ENCODE measurements around the gene ENHO.

The ENHO gene

GRCh38 chr9:34522091-34522887, 501 bp downstream of the ENHO start:
- no peak for DNase-seq

GRCh38 chr9:34521406-34522045, 1.3 kb downstream of the ENHO start:
- DNase-seq = no peak

DNA sequence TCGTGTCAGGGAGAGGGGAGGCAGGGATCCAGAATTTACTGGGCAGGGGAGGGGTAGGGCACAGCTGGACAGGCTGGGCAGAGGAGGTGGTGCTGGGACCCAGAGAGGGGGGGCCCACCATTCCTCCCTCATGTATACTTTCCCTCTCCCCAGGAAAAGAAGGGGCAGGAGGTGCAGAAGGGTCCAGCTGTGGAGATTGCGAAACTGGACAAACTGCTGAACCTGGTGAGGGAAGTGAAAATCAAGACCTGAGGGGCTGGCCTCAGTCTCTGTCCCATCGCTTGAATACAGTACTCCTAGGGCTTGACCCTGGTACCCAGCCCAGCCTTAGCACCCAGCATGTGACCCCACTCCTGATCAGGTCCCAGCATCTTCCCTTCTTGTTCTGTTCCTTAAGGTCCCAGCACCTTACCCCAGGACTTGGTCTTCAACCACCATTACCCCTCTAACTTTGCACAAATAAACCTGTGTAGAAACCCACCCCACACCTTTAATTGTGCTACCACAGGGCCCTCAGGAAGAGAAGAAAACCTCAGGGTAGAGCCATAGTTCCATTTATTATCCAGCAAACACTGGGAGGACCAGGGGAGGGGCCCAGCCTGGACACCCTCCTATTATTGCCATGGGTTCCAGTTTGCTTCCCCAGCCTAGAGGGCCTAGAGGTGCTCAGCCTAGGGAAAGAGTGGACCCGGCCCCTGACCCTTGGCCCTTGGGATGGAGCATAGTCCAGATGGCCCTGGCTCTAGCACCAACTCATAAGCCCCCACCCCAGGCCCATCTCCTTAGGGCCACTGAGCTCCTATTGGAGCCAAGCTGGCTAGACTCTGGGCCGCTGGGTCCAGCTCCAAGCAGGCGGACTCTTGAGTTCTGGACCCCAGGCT, 2.0 kb downstream of the ENHO start:
- DNase-seq = no peak

DNA sequence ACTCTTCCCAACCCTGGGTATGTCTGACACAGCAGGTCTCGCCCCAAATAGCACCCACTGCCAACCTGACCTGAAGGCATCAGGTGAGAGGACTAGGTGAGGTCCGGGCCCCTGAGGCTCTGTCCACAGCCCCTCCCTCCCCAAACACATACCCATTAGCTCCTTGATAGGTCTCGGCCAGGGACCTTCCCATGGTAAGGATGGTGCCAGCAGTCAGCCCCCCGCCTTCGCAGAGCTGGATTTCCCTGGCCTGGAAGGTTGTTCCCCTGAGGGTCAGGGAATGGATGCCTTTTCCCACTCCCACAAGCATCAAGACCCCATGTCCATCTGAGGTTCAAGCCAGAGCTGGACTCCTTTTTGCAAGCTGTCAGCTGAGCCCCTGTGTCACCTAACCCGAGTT, 2.7 kb downstream of the ENHO start:
- DNase-seq = no peak

DNA sequence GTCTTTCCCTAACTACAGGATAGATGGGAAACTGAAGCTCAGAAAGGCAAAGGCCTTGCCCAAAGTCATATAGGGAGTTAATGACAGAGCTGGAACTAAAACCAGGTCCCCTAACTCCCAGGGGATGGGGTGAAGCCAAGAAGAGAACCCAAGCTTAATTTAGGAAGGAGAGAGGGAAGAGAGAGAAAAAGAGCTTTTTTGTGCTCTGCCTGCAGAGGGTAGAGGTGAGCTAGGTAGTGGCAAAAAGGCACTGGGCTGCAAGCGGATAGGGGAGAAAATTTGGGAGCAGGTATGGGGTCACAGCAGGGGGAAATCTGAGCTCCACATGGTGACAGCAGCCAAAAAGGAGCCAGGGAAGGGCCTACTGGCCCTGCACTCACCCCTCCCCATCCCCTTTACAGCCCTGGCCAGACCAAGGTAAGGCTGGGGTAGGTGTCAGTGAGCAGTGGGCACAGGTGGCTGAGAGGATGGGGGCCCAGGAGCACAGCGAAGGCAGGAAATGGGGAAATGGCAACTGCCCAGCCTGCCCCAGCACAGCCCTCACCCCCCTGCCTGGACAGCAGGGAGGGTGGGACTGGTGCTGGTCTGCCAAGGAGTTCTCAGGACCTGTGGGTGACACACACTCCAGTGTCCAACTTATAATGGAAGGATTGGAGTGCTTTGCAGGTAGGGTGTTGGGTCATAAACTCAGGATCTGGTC, 3.3 kb downstream of the ENHO start:
- no peak for DNase-seq

DNA sequence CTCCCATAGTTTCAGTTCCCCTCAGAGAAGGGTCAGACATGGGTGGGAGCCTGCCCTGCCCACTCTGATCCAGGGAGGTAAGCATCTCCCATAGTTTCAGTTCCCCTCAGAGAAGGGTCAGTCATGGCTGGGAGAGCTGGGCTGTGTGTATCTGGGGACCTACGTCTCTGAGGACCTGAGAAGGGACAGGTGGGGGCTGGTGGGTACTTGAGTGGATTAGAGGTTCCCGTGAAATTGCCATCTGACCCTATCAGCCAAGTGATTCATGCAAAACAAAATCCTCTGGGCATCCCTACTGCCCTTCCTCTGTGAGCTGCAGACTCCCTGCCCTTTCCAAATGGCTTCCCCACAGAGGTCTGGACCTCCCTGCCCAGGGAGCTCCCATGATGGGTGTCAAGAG, 3.9 kb downstream of the ENHO start:
- no peak for DNase-seq

DNA sequence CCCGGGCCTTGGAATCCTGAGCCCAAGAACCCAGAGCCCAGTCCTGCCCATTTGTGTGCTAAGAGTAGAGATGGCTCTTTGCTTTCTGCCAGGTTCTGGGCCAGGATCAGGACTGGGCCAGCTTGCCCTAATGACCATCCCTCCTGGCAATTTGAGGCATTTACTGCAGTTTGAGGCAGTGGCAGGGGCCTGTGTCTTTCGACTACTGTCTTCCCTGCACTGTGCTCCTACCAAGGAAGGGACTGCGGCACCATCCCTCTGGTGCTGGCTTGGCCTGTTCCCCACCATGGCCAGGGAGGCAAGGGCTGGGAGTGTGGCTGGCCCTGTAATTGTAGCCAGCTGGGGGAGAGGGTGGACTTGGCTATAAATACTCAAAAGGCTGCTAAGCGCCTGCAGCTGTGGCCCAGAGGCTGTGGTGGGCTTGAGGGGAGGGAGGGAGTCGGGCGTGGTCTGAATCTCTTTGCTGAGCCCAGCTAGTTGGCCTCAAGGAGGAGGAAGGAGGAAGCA, 4.6 kb downstream of the ENHO start:
- no peak for DNase-seq

GRCh38 chr9:34517185-34517584, 5.6 kb downstream of the ENHO start:
- DNase-seq = no peak

DNA sequence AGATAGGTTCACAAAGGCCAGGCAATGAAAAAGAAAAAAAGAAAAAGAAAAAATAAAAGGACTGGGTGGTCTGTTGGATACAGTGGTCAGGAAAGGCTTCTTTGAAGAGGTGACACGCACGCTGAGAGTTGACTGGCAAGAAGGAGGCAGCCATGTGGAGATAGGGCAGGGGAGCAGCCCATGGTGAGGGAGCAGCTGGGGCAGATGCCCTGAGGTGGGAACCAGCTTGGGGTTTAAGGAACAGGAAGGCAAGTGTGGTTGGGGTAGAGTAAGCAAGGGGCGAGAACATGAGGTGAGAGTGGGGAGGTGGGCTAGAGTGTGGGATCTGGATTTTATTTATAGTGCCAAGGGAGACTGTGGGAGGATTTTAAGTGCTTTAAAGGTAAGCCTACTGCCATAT, 6.8 kb downstream of the ENHO start:
- DNase-seq = no peak

GRCh38 chr9:34514816-34515215, 8.0 kb downstream of the ENHO start:
- DNase-seq = no peak

- no peak for DNase-seq
These were observed 8.4 kb downstream of the ENHO start for GRCh38 chr9:34514401-34514800.

- DNase-seq = no peak
These were observed 9.1 kb downstream of the ENHO start for GRCh38 chr9:34513567-34514214.

DNA sequence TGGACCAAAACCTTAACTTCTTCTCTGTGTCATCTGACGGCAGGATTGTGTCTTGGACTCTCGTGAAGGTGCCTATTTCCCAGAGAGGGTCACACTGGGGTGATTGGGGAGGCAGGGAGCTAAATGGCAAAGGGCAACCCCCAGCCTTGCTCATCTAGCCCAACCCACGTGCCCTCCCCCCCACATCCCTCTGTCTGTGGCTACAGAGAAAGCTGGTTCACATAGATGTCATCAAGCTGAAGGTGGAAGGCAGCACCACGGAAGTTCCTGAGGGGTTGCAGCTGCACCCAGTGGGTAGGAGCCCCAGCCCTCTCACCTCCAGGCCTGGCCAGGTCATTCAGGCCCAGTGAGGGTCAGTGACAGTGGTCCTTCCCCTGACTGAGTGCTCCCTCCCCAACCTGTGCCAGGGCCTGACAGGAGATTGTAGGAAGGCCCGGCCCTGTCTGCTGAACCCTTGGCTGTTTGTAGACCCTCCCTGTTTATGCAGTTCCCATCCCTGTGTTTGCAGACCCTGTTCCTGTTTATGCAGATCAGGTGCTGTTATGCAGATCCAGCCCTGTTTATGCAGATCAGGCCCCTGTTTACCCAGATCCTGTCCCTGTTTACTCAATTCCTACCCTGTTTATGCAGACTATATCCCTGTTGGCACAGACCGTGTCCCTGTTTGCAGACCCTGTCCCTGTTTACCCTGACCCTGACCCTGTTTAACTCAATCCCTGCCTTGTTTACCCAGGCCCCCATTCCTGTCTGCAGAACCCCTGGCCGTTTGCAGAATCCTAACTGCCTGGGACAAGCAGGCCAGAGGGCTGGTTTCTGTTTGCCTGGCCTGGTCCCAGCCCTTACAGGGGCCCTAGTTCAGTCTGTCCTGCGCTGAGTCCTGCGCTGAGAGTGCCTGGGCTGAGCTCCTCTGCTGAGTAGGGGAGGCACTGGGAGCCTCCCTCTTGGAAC, 10.4 kb downstream of the ENHO start:
- DNase-seq = no peak

DNA sequence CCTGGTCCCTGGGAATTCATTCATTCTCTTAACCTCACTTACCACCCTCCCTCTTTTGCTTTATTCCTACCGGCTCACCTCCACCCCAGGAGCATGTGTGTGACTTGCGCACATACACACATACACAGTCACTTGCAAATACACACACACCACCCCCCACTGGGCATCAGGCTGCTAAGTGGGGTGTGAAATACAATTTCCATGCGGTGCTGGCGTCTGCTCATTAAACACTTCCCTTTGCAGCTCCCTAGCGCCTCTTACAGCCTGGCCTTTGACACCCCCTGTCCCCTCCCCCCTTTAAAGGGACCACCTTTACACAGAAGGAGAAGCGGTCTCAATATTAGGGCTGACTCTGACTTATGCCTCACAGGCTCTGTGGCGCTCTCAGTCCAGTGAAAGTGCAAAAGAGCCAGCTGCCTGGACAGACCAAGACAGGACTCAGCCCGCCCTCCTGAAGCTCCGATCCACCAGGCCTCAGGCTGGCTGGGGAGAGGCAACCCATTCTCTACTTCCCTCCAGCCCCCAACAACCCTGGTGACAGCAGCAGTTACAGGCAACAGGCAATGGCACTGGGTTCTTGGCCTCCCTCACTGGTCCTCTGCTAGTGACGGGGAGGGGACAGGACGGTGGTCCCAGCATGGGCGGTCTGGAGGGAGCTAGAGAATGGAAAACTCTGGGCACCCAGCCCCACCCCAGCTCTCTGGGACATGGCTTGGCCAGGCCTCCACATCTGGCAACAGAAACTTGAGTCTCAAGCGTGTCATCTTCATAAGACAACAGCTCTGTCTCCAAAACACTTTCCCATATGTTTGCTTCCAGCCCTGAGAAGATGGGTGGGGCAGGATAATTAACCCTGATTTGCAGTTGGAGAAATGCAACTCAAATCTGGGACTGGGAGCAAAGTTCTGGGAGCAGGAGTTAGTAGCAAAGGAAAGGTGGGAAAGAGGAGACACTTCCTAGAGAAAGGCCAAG, 12.0 kb downstream of the ENHO start:
- no peak for DNase-seq

DNA sequence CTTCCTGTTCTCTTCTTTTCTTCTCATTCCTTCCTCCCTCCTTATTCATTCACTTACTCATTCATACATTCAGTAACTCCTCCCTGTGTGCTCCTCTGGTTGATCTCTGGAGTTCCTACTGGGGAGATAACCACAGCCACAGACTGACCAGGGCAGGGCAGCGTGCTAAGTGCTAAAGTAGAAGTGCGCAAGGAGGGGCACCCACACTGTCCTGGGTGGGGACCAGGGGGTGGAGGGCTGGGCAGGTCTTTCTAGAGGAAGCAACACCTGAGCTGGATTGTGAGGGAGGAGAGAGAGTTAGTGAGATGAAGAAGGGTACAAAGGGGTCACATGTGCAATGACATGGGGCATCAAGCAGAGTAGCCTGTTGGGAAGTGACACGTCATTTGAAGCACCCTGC, 13.8 kb downstream of the ENHO start:
- no peak for DNase-seq

GRCh38 chr9:34508463-34508862, 14.3 kb downstream of the ENHO start:
- no peak for DNase-seq

DNA sequence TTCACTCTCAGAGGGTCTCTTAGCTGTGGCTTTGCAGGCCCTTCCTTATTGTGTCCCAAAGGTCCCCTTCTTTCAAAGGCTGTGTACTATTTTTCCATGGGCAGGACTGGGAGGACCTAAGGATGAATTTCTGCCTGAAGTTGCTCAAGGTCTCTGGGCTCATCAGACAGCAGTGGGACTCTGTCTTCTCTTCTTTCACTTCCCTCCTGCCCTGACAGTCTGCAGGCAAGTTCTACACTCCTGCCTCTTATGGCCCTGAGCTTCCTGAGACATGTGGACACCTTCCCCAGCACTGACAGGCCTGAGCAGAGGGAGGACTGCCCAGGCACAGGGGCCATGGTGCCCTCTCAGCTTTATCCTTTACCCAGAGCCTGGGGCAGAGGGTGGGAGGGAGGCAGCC, 14.8 kb downstream of the ENHO start:
- DNase-seq = no peak

DNA sequence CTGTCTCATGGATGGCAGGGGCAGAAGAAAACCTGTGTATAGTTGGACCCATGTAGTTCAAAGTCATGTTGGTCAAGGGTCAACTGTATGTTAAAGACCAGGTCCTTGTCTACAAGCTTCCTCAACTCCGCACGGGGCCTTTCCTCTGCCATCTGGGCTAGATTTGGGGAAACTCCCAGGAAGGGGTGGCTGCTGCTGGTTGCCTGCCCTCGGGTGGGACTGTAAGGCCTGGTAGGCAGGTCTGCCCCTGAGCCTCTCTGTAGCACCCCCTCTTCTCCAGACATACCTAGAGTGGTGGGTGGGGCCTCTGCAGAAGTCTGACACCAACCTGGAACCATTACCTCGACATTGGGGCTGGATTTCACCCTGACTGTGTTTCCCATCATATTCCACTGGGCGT, 15.2 kb downstream of the ENHO start:
- DNase-seq = no peak

- DNase-seq = no peak
These were observed 16.2 kb downstream of the ENHO start for GRCh38 chr9:34506623-34507022.

Data from activated naive CD4-positive, alpha-beta T cell treated with anti-CD3 and anti-CD28 coated beads, Interleukin-2, amount 50 U/mL, for 16 hours (primary cell).